T1000 (cell line): ENCODE measurements around the gene LATS2.

Source experiments
- DNase-seq: peaks from one replicate; lab custom pipeline; 2025; ENCODE audit warnings: mixed read lengths; lab: John Stamatoyannopoulos, UW

Gene LATS2

GRCh38 chr13:21061029-21061763, at the start of gene LATS2:
TSS of gene LATS2 (minus strand) at chr13:21061586. CDS start at chr13:21046026, 15,560 bp downstream.
- peak; percentile 97 for DNase-seq

DNA sequence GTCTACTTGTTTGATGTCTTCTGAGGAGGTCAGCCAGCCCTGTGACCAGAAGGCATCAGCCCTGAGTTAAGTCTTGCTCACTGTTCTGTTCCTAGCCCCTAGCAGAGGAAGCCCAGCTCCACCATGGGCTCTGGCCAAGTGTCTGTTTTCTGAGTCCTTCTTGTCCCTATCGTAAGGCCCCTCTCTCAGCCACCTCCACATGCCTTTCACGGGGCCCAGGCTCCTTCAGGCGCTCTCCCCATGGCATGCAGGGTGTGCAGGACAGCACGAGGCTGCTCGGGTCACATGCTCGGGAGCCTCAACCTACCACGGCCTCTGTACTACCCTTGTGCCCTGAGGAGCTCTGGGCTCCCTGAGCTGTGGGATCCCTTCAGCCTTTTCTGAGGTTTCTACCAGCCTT, 47.8 kb upstream of the LATS2 start:
- DNase-seq: no peak

DNA sequence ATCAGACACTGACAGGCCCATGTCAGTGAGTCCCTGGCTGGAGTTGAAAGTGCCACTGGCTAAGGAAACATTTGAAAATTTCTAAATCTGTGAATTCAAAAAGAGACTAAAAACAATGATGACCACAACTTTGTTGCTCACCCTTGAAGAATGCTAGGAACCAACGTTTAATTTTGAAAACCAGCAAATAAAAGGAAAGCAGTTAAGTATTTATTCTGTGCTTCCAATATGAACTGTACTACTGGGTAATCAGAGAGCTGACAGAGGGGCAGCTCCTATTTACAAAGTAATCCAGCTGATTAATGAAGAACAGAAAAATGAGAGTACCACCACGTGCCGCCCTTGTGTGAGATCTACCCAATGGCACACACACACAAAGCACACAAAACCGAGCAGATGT, 44.7 kb upstream of the LATS2 start:
- no peak for DNase-seq

GRCh38 chr13:21104199-21105019, 43.0 kb upstream of the LATS2 start:
- no peak for DNase-seq

DNA sequence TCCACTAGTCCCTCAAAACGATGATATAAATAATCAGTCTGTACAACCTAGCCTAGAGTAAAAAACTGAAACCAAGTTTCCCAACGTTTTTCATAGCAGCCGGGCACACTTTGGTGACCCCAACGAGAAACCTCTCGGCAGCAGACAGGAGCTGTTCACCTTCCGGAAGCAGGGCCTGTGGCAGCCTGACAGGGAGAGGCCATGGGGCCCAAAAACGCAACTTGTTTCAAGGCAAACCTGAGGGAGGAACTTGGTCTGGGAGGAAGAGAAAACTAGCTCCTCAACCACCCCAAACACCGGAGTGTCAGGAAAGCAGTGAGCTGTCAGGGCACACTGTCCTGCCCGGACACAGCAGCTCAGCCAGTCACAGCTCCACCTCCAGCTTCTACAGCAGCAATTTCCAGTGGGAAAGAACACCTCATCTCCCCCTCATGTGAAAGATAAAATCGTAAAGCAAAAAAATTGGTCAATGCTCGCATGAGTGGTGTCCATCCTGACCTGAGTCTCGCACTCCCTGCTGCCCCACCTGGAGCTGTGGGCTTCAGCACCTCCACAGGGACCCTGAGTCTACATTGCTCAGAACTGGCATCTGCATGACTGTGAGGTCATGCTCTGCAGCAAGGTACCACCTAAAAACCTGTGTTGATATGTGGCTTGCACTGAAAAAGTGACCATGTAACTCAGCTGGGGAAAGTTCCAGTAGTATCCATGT, 40.6 kb upstream of the LATS2 start:
- DNase-seq: no peak

GRCh38 chr13:21100994-21101757, 39.8 kb upstream of the LATS2 start:
- DNase-seq: no peak

GRCh38 chr13:21100211-21100610, 38.8 kb upstream of the LATS2 start:
- no peak for DNase-seq

DNA sequence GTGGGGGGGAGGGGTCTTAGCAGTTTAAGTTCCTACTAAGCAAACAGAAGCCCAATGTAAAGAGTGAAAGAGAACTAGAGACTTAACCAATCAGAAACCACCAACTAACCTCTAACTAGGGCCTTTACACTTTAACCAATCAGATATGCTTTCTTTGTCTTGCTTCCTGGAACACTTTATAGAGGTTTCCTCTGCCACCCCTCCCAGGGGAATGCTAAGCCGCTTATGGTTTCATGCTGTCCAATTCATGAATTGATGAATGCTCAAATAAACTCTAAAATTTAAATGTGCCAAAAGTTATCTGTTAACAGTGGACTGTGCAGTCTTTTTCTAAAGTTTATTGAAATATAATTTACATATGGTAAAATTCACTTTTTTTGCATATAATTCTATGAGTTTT, 33.9 kb upstream of the LATS2 start:
- DNase-seq: no peak

- no peak for DNase-seq
Measured at GRCh38 chr13:21089830-21090229, 28.4 kb upstream of the LATS2 start.

GRCh38 chr13:21088534-21088933, 27.1 kb upstream of the LATS2 start:
- DNase-seq: no peak

GRCh38 chr13:21086929-21087328, 25.5 kb upstream of the LATS2 start:
- DNase-seq: no peak

GRCh38 chr13:21081926-21082325, 20.5 kb upstream of the LATS2 start:
- DNase-seq: no peak

DNA sequence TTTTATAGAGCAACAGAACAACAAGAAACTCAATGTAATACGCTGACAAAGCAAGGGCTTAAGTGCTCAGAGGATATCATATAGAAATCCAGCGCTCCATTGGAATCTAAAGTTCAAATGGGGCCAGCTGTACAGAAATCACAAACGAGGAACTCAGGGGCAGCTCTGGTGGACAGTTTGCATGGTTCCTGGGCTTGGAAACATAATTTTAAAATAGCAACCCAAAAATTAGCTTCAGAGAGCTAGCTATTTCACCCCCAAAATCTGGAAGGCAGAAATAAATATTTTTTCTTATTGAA, 19.2 kb upstream of the LATS2 start:
- no peak for DNase-seq

DNA sequence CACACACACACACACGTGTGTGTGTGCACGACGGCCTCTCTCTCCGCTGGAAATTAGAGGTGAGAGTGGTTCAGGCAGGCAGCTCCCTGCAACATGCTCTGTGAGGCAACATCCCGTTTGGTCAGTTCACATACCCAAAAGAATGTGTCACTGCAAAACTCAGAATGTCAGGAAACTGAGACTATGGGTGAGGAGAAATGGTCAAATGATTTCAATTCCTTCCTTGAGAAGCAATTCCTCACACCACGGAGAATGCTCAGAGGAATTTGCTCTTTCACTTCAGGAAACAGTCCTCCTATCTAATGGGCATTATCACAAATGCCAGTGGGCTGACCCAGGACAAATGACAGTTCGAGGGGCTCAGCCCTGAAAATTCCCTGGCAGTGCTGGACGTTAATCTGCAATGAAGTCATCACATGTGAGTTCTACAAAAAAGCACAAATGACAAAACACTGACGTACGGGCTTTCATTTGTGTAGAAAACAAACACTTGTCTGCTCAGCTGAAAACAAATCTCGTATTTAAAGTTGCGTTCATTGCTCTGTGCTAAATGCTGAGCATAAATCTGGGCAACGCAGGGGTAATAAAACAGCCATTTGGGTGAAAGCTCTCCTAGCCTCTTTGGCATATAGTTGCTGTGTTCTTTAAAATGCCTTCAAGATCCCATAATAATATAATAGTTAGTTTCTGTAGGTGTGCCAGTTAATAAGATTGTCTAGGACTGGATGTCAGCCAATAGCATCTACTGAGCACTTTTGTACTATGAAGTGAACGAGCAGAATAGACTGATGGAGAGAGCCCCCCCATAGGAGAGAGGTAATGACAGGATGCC, 18.6 kb upstream of the LATS2 start:
- no peak for DNase-seq

- DNase-seq: no peak
Measured at GRCh38 chr13:21079221-21079620, 17.8 kb upstream of the LATS2 start.

DNA sequence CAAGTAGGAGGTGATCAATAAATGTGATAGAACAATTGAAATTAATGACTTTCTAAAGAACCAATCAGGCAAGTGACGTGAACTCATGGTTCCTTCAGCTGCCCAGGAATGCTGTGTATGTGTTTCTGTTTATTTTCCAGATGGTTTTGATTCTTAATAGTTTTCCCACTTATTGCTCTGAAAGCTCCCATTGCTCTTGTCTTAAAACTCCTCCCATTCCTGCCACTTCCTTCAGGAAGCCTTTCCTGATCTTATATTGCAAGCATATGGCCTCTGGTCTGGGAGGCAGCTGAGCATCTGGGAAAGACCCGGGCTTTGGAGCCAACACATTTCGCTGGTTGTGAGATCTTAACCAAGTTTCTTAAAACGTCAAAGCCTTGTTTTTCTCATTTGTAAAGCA, 17.1 kb upstream of the LATS2 start:
- DNase-seq: no peak

DNA sequence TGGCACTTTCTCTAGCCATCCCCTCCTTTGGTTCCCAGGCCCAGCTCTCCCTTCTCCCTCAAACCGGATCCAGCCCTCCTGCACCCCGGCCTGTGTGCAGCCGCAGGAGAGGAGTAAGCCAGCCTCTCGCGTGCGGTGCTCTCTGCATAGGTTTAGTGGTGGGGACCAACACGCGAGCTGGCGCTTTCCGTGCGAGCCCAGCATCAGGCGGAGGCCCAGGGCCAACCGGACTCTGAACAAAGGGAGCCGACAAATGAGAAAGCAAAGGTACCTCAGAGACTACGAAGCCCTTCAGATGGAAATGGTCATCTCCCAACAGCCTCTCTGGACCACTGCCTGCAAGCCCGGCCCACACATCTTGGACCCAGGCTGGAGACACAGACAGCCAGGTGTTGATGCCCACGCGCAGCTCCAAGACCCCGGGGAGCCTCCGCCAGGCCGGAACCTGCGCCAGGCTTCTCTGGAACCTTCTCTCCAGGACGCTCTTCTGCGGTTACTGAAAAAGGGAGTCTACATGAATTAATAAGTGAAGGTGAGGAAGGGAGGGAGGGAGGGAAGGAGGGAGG, 16.5 kb upstream of the LATS2 start:
- DNase-seq: no peak

DNA sequence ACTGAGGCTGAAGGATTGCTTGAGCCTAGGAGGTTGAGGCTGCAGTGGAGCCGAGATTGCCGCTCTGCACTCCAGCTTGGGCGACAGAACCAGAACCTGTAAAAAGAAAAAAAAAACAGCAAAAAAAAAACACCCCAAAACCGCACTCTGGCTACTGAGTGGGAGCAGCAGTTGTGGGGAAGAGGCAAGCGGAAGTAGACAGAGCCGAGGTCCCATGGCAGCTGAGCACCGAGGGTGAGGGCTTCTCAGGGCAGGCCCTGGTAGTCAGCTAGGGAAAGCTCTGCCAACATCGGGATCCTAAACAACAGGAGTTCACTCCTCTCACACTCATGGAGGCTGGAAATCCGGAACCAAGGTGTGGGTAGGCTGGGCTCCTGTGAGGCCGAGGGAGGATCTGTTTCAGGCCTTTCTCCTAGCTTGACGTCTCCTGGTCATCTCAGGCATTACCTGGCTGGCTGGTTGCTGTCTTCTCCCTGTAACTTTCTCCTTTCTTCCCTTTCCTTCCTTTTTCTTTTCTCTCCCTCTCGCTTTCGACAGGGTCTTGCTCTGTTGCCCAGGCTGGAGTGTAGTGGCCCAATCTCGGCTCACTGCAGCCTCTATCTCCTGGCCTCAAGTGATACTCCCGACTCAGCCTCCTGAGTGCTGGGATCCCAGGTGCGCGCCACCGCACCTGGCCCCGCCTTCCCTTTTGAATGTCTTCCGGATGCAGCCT, 15.8 kb upstream of the LATS2 start:
- DNase-seq: no peak

GRCh38 chr13:21076253-21076652, 14.9 kb upstream of the LATS2 start:
- no peak for DNase-seq
